ENCODE data around the gene LMX1B.
"Not testable (repeated sequence)": the region's sequence is repeated elsewhere in the genome, so short reads cannot be mapped to it uniquely, and the experiment has no call there.

Gene LMX1B

DNA sequence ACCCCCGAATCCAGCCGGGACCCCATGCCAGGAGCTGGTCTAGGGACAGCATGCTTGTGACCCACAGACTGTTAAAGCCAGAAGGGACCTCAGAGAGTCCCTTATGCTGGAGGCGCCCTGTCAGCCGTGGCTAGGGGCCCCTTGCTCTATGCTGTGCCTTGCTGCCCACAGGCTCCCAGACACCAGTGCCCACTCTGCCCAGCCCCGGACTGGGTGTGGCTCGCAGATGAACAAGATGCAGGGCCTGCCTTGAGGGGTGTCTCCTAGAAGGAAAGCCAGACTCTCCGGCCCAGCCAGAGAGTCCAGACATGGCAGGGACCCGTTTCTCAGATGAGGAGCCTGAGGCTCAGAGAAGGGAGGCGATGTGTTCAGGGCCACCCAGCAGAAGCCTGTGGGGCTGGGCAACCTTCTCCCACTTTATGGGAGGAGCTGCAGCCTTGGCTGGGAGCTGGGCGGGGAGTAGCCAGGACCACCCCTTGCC, 85.7 kb downstream of the LMX1B start:
- no peak for DNase-seq

GRCh38 chr9:126700296-126700695, 86.6 kb downstream of the LMX1B start:
- DNase-seq: no peak

GRCh38 chr9:126700903-126701812, 87.4 kb downstream of the LMX1B start:
- DNase-seq: no peak

DNA sequence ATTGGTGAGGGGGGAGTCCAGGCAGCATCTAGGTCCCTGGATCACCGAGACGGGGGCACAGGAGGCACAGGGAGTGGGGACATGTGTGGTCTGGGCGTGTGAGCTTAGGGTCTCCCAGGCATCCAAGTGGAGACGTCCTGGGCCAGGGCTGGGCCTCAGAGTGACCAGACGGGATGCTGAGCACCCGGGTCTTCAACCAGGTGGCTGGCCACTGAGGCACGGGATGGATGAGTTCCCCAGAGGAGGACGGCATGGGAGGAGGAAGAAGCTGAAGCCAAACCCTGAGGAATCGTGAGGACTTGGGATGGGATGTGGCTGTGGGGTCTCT, 88.0 kb downstream of the LMX1B start:
- DNase-seq: no peak

DNA sequence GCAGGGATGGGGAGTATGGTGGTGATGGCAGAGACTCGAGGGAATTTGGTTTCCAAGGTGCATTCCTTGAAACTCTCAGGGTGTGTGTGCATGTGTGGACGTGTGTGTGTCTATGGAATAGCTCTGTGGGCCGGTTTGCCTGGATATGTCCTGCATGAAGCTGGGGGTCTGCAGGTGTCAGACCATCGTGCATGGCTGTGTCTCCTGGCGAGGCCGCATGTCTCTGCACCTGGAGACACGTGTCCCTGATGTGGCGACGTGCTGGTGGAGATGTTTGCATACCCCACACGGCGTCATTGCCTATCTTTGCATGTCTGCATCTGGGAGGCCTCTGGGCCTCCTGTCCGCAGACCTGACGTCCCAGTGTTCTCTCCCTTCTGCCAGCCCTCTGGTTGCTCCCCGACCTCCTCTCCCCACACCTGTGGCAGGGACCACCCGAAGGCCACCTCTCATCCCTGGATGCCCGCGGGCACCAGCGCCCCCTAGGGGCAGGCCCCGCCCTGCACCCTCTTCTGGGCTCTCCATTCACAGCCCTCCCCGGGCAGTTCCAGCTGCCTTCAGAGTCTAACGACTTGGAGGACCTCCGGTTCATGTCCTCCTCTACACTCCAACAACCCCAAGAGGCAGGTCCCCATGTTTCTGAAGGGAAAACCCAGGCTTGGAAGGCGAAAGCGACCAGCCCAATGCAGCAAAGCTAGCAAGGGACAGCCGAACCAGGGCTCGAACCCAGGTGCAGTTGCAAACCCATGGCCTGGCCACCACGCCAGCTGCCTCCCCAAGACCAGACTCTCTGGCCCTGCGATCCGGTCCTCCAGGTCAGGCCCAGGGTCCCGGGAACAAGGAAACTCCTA, 88.6 kb downstream of the LMX1B start:
- DNase-seq: peak; percentile 48

- peak; percentile 81 for DNase-seq
Measured at GRCh38 chr9:126703002-126703865, 89.5 kb downstream of the LMX1B start.

- DNase-seq: no peak
Measured at GRCh38 chr9:126703866-126704156, 90.1 kb downstream of the LMX1B start.

DNA sequence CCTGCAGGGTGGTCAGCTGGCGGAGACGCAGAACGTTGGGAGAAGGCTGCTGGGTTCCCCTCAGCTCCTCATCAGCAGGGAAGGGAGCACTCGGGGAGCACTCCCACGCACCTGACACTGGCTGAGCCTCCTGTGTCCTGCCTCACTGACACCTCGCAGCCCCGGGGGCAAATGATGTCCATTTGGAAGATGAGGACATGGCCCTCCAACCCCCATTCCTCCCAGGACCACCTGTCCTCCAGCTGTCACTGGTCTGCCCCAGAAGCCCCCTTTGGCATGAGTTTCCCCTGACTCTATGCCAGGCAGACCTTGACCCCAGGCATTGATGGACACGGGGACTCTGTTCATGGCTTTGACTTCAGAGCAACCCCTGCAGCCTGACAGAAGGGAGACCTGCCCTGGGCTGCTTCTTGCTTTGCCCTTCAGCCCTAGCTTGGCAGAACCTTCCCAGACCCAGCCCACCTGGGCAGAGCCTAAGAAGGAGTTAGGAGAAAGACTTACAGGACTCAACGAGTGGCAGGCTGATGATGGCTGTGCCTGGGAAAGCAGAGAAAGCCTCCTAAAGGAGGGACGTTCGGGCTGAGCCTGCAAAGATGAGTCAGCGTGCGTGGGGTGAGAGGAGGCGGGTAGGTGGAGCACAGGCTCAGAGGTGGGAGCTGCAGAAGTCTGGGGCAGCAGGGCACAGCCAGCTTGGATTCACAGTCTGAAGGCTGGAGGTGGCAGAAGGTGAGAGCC, 90.6 kb downstream of the LMX1B start:
- DNase-seq: no peak

DNA sequence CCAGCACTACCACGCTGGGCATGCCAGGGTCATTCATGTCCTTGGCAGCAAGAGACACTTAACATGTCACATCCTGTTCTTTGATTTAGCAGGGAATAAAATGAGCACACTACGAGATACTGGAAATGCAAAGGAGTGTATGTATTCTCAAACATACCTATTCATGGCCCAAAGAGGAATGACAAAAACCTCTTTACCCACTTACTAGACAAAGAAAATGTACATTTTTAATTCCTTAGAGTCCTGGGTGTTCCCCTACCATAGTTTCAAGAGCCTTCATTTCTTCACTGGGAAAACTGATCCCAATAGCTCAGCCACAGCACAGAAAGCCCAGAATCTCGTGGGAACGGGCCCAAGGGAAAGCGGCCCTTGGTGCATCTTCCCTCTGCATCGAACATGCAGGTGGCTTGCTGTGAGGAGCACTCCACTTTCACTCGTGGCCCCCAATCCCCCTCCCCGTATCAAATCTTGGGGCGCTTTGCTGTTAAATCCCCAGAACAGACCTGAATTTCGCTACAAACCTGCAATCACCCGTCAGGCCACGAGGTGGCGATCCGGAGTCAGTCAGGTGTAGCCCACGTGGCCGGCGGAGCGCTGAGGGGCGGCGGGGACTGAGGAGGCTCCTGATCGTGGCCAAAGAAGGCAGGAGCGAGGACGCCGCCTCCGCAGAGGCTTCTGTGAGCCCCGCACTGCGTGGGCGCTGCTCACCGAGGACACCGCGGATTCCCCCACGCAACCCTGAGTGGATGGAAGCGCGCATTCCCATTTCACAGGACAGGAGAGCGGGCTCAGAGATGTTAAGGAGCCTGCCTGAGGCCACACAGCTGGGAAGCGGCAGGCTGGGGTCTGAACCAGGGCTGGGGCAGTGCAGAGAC, 91.4 kb downstream of the LMX1B start:
- peak; percentile 86 for DNase-seq

DNA sequence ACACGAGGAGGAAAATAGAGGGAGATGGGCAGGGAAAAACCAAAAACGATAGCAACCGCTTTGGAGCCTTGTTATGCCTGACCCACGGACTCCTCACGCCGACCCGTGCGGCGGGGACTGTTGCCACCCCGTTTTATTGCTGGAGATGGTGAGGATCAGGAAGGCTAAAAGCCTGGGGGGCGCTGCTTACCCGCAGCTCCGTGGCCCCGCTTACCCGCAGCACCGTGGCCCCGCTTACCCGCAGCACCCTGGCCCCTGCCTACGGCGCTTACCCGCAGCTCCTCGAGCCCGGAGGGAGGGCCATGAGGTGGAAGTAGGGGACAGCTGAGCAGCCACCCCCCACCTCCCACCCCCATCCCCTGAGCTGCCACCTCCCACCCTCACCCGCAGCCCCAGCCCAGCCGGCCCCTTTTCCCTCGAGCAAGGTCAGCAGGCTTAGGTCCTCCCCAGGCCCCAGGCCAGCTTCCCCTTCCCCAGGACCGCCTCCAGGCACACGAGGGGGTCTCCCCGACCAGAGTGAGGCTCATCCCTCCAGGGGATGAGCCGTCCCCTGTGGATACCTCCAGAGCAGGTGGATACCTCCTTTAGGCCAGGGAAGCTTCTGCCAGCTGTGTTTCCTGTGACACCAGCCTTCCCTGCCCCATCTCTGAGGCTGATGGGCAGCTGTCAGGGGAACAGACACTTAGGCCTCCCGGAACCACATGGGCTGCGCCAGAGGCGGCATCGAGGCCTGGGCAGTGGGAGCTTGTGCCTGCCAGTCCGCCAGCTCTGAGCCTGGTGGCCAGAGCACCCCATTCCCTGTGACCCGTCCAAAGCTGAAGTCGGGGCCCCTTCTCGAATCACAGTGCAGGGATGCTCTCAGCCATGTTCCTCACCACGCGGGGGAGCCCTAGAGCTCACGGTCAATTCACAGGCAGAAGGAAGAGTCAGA, 92.3 kb downstream of the LMX1B start:
- DNase-seq: peak; percentile 70

- no peak for DNase-seq
Measured at GRCh38 chr9:126706698-126707053, 92.9 kb downstream of the LMX1B start.

DNA sequence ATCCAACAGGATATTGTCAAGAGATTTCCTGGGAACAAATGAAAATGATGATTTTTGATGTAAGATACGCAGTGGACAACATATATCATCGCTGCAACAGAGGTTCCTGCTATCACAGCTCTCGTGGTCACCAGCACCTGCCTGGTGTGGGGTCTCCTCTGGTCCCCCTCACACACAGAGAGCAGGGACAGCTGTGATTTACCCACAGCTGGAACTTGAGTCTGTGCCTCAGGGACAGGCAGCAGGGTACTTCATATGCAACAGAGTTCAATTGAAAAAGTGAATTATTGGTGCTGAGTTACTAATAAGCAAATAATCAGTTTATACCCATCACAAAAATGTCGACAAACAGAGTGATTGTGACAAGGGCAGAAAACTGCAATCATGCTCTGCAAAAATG, 93.4 kb downstream of the LMX1B start:
- DNase-seq: no peak

DNA sequence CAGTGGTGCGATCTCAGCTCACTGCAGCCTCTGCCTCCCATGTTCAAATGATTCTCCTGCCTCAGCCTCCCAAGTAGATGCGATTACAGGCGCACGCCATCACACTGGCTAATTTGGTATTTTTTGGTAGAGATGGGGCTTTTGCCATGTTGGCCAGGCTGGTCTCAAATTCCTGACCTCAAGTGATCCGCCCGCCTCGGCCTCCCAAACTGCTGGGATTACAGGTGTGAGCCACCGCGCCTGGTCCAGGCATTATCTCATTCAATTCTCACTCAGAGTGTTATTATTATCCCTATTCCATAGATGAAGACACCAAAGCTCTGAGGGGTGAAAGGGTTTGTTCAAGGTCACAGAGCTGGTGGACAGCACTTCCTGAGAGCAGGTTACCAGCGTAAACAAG, 94.0 kb downstream of the LMX1B start:
- DNase-seq: not testable (repeated sequence)

GRCh38 chr9:126708178-126708577, 94.5 kb downstream of the LMX1B start:
- DNase-seq: no peak

- no peak for DNase-seq
Measured at GRCh38 chr9:126709241-126709640, 95.5 kb downstream of the LMX1B start.

- DNase-seq: no peak
Measured at GRCh38 chr9:126715382-126715781, 101.7 kb downstream of the LMX1B start.

DNA sequence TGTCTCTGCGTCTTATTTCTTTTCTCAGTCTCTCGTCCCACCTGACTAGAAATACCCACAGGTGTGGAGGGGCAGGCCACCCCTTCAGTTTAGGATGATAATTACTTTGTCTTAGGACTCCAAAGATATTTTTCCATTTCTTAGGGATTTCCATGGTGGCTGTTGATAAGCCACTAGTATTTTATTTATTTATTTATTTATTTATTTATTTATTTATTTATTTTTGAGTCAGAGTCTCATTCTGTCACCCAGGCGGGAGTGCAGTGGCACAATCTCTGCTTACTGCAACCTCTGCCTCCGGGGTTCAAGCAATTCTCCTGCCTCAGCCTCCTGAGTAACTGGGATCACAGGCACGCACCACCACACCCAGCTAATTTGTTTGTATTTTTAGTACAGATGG, 103.7 kb downstream of the LMX1B start:
- DNase-seq: not testable (repeated sequence)

DNA sequence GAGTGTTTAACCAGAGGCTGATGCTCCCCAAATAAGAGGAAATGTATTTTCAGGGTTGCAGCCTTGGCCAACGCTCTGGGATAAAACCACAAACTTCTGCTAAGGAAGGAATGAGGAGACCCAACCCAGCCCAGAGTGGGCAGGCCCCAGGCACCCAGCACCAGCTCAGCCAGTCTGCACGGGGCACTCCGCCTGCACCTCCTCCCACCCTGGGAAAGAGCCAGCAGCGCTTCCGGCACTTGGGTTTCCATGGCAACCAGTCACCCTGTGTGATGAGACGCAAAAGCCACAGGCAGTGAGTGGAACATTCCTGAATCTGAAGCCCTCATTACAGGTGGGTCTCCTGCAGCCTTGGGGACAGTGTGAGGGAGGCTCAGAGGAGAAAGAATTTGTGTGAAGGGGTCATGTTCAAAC, 105.9 kb downstream of the LMX1B start:
- peak; percentile 22 for DNase-seq

GRCh38 chr9:126720036-126720435, 106.3 kb downstream of the LMX1B start:
- no peak for DNase-seq

Measured in NCI-H82 (cell line).